BLaER1 treated with 17β-estradiol and CSF1 and Interleukin-3, amounts not matched to agents 10 nM and 100 nM (cell line): ENCODE results near the gene CFAP45.
A peak's percentile ranks its signal among the peaks of the same experiment; 100 is the strongest.
"Not testable (repeated sequence)": the region's sequence is repeated elsewhere in the genome, so short reads cannot be mapped to it uniquely, and the experiment has no call there.

Experiments used
- H3K27ac ChIP-seq, 11 experiments: shearing (Covaris generic); formaldehyde crosslinking; 2 replicates each; pipeline ENCODE4 v1.8.1; 2022
- H3K27me3 ChIP-seq, 11 experiments: shearing (Covaris generic); formaldehyde crosslinking; 2 replicates each; pipeline ENCODE4 v1.8.1; 2022
- H3K36me3 ChIP-seq, 11 experiments: shearing (Covaris generic); formaldehyde crosslinking; 2 replicates each; pipeline ENCODE4 v1.8.1; 2022
- H3K4me1 ChIP-seq, 10 experiments: shearing (Covaris generic); formaldehyde crosslinking; 2 replicates each; pipeline ENCODE4 v1.8.1; 2022
- H3K4me2 ChIP-seq, 11 experiments: shearing (Covaris generic); formaldehyde crosslinking; 2 replicates each; pipeline ENCODE4 v1.8.1; 2022
- H3K4me3 ChIP-seq, 10 experiments: shearing (Covaris generic); formaldehyde crosslinking; 2 replicates each; pipeline ENCODE4 v1.8.1; 2022
- H3K9ac ChIP-seq, 11 experiments: shearing (Covaris generic); formaldehyde crosslinking; 2 replicates each; pipeline ENCODE4 v1.8.1; 2022
- H3K9me3 ChIP-seq, 11 experiments: shearing (Covaris generic); formaldehyde crosslinking; replicated peaks in 1 of 11; 2 replicates each; pipeline ENCODE4 v1.8.1; 2022
- H4K20me1 ChIP-seq, 11 experiments: shearing (Covaris generic); formaldehyde crosslinking; 2 replicates each; pipeline ENCODE4 v1.8.1; 2022
- Cebpa-rat ChIP-seq, 11 experiments: shearing (Covaris generic); IDR thresholded peaks; 2 replicates each; pipeline ENCODE4 v1.8.1; 2022

The CFAP45 gene

GRCh38 chr1:159902541-159902940 lies 2.6 kb upstream of the CFAP45 start:
- H3K27me3 ChIP-seq = no peaks in the 10 kb centered on the region
- no peak overlapping the region for H3K4me3 ChIP-seq
- no peak overlapping the region for H3K4me2 ChIP-seq
- no peak for TF ChIP-seq Cebpa-rat (IDR thresholded peaks at IDR 0.05)
- H3K9me3 ChIP-seq = peaks cover 15 to 20% (median 18%) of the 10 kb centered on the region in 11 experiments
- H3K9ac ChIP-seq = no peak overlapping the region
- peaks cover 0 to 12% (median 2%) of the 10 kb centered on the region in 10 experiments; a peak in 10 of 20 replicates for H3K4me1 ChIP-seq
- peaks cover 0 to 3% (median 0%) of the 10 kb centered on the region in 11 experiments; a peak in 2 of 22 replicates for H3K36me3 ChIP-seq
- H4K20me1 ChIP-seq = no peaks in the 10 kb centered on the region
- H3K27ac ChIP-seq = no peak overlapping the region

- H3K4me3 ChIP-seq = no peak overlapping the region
- H3K9ac ChIP-seq = no peak overlapping the region
- H3K9me3 ChIP-seq = peaks cover 15 to 20% (median 18%) of the 10 kb centered on the region in 11 experiments
- no peaks in the 10 kb centered on the region for H3K27me3 ChIP-seq
- H3K4me1 ChIP-seq = peaks cover 0 to 29% (median 2%) of the 10 kb centered on the region in 10 experiments; a peak in 10 of 20 replicates
- H3K36me3 ChIP-seq = peaks cover 0 to 3% (median 0%) of the 10 kb centered on the region in 11 experiments; a peak in 2 of 22 replicates
- TF ChIP-seq Cebpa-rat (IDR thresholded peaks at IDR 0.05) = no peak
- H3K27ac ChIP-seq = no peak overlapping the region
- no peaks in the 10 kb centered on the region for H4K20me1 ChIP-seq
- H3K4me2 ChIP-seq = peak overlapping the region in 4 of 11 experiments; percentile 8 to 27 (median 14); a peak in 4 of 22 replicates
These were observed 893 bp upstream of the CFAP45 start for GRCh38 chr1:159900755-159901360.

DNA sequence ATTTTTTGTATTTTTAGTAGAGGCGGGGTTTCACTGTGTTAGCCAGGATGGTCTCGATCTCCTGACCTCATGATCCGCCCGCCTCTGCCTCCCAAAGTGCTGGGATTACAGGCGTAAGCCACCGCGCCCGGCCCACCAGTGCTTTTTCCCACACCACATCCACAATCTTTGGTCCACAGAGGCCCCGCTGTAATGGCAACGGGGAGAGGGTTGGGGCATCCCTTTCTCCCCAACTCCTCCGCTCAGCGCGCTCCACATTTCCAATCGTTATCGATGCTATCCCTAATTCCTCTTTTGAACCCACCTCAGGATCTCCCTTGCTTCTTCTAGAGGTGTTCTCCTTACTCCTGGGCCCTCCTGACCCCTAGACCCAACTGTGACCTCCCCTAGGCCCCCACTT lies 331 bp downstream of the CFAP45 start:
- H3K27ac ChIP-seq, H3K4me3 ChIP-seq: not testable (repeated sequence)

GRCh38 chr1:159898527-159898926 lies 1.4 kb downstream of the CFAP45 start:
- no peaks in the 10 kb centered on the region for H3K27me3 ChIP-seq
- no peaks in the 10 kb centered on the region for H4K20me1 ChIP-seq
- no peak overlapping the region for H3K27ac ChIP-seq
- H3K4me3 ChIP-seq = no peak overlapping the region
- peak overlapping the region in 2 of 11 experiments; percentile 35 to 55; a peak in 3 of 22 replicates for H3K4me2 ChIP-seq
- H3K9me3 ChIP-seq = peaks cover 2 to 6% (median 4%) of the 10 kb centered on the region in 11 experiments; a peak in 19 of 22 replicates
- H3K36me3 ChIP-seq = no peaks in the 10 kb centered on the region
- TF ChIP-seq Cebpa-rat (IDR thresholded peaks at IDR 0.05) = no peak
- H3K4me1 ChIP-seq = peaks cover 0 to 38% (median 2%) of the 10 kb centered on the region in 10 experiments; a peak in 10 of 20 replicates
- H3K9ac ChIP-seq = no peak overlapping the region

More for the DNA sequence above, 331 bp downstream of the CFAP45 start:
- H3K4me2 ChIP-seq, H3K9ac ChIP-seq, H3K36me3 ChIP-seq, H3K27me3 ChIP-seq, H4K20me1 ChIP-seq: not testable (repeated sequence)
- peaks cover 0 to 38% (median 2%) of the 10 kb centered on the region in 10 experiments; a peak in 10 of 20 replicates for H3K4me1 ChIP-seq
- H3K9me3 ChIP-seq = peaks cover 13 to 17% (median 15%) of the 10 kb centered on the region in 11 experiments

GRCh38 chr1:159897962-159898361 lies 2.0 kb downstream of the CFAP45 start:
- Histone ChIP-seq H3K9ac (no peak overlapping the region), H3K27me3 (no peaks in the 10 kb centered on the region), H3K4me1 (peaks cover 0 to 38% (median 2%) of the 10 kb centered on the region in 10 experiments; a peak in 10 of 20 replicates), H4K20me1 (no peaks in the 10 kb centered on the region), H3K27ac (no peak overlapping the region), H3K36me3 (no peaks in the 10 kb centered on the region), H3K9me3 (peaks cover 0 to 3% (median 0%) of the 10 kb centered on the region in 11 experiments; a peak in 1 of 22 replicates), H3K4me3 (no peak overlapping the region), H3K4me2 (peak overlapping the region in 2 of 11 experiments; percentile 35 to 55; a peak in 4 of 22 replicates)
- TF ChIP-seq Cebpa-rat (IDR thresholded peaks at IDR 0.05) = no peak

DNA sequence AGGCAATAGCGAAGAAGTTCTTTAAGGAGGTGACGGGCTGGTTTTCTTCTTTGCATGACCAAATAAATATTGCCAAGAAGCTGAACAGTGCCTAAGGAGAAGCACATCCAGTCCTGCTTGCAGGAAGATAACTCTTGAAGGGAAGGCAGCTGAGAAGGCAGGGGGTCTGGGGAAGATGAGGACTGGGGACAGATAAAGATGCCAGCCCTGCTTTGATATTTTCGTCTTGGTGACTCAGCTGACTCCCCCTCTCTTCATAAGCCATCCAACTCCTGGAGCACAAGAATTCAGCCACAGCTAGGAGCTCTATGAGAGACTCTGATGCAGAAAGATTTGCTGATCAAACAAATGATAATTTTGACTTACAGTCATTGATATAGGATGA lies 3.4 kb downstream of the CFAP45 start:
- Histone ChIP-seq H3K4me1 (peaks cover 0 to 38% (median 2%) of the 10 kb centered on the region in 10 experiments; a peak in 10 of 20 replicates), H3K4me3 (no peak overlapping the region), H3K36me3 (no peaks in the 10 kb centered on the region), H3K9ac (no peak overlapping the region), H3K4me2 (peak overlapping the region in 3 of 11 experiments; percentile 25 to 75 (median 55); a peak in 5 of 22 replicates), H4K20me1 (no peaks in the 10 kb centered on the region), H3K27me3 (no peaks in the 10 kb centered on the region), H3K27ac (peak overlapping the region in 2 of 11 experiments; percentile 1 to 26; a peak in 2 of 22 replicates), H3K9me3 (peaks cover 0 to 3% (median 0%) of the 10 kb centered on the region in 11 experiments; a peak in 1 of 22 replicates)
- TF ChIP-seq Cebpa-rat (IDR thresholded peaks at IDR 0.05) = no peak

DNA sequence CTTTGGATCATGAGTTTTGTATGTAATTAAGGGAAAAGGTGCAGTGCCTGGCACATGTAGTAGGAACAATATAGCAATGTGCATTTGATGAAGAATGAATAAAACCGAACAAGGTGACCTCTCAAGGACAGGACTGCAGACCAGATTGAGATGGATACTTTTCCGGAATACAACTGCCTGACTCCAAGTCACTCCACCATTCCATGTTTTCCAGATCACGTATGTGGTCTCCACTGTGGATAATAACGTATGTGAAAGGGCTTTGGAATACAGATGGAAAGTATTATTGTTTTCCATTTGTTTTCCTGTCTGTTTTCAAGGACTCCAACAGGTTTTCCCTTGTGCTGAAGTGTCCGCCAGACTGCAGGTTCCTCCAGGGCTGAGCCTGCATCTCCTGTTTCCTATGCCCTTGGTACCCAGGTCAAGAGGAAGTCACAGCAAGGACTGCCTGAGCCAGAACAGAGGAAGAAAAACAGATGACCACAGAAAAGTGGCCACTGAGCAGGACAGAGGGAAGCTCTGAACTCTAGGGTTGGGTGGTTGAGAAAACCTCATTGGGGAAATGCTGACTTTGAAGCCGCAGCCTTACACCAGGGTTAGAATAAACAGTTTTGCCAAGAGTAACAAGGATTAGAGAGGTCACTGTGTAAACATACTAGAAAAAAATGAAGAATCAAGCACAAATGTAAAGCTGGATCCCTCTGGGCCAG lies 4.0 kb downstream of the CFAP45 start:
- no peak for TF ChIP-seq Cebpa-rat (IDR thresholded peaks at IDR 0.05)
- Histone ChIP-seq H3K9me3 (peaks cover 0 to 3% (median 0%) of the 10 kb centered on the region in 11 experiments; a peak in 1 of 22 replicates), H4K20me1 (no peaks in the 10 kb centered on the region), H3K36me3 (no peaks in the 10 kb centered on the region), H3K4me3 (no peak overlapping the region), H3K4me2 (peak overlapping the region in 3 of 11 experiments; percentile 25 to 75 (median 55); a peak in 5 of 22 replicates), H3K4me1 (peaks cover 0 to 43% (median 3%) of the 10 kb centered on the region in 10 experiments; a peak in 12 of 20 replicates), H3K9ac (no peak overlapping the region), H3K27ac (peak overlapping the region in 2 of 11 experiments; percentile 1 to 26; a peak in 2 of 22 replicates), H3K27me3 (no peaks in the 10 kb centered on the region)

GRCh38 chr1:159895286-159895685 lies 4.7 kb downstream of the CFAP45 start:
- H4K20me1 ChIP-seq = no peaks in the 10 kb centered on the region
- H3K36me3 ChIP-seq = no peaks in the 10 kb centered on the region
- H3K4me3 ChIP-seq = no peak overlapping the region
- H3K27ac ChIP-seq = no peak overlapping the region
- H3K4me1 ChIP-seq = peaks cover 2 to 50% (median 10%) of the 10 kb centered on the region in 10 experiments
- no peak for TF ChIP-seq Cebpa-rat (IDR thresholded peaks at IDR 0.05)
- no peaks in the 10 kb centered on the region for H3K27me3 ChIP-seq
- peak overlapping the region in 1 of 11 experiments; percentile 55; a peak in 2 of 22 replicates for H3K4me2 ChIP-seq
- H3K9ac ChIP-seq = no peak overlapping the region
- peaks cover 0 to 2% (median 0%) of the 10 kb centered on the region in 11 experiments; a peak in 1 of 22 replicates for H3K9me3 ChIP-seq

GRCh38 chr1:159892944-159893343 lies 7.0 kb downstream of the CFAP45 start:
- no peak for TF ChIP-seq Cebpa-rat (IDR thresholded peaks at IDR 0.05)
- peaks cover 13 to 65% (median 26%) of the 10 kb centered on the region in 10 experiments for H3K4me1 ChIP-seq
- no peaks in the 10 kb centered on the region for H4K20me1 ChIP-seq
- H3K9me3 ChIP-seq = no peaks in the 10 kb centered on the region
- no peak overlapping the region for H3K4me3 ChIP-seq
- no peak overlapping the region for H3K4me2 ChIP-seq
- H3K27ac ChIP-seq = no peak overlapping the region
- H3K27me3 ChIP-seq = no peaks in the 10 kb centered on the region
- no peak overlapping the region for H3K9ac ChIP-seq
- no peaks in the 10 kb centered on the region for H3K36me3 ChIP-seq
